ENCODE data around the gene AEN. TPM values are rescaled to one million over a fixed set of nuclear protein-coding genes. Genes with fewer than 3 reads are reported as not detected.

Gene AEN
- total RNA-seq (10 to 100 TPM; 18.8 to 20.7 TPM), polyA plus RNA-seq (ENCODE audit: insufficient read length in 6 of 6) (1 to 10 TPM; 3.2 to 7.3 (median 4.7) TPM)
- long read RNA-seq, donor 1, full-length matches to known transcripts, result 1 of 1 reads
- long read RNA-seq, donor 1, partial matches to known transcripts, result 0 of 1 reads
- long read RNA-seq, donor 1, other reads (novel, unspliced or antisense), result 0 of 1 reads
- long read RNA-seq, donor 2, partial matches to known transcripts, result 7 of 8 reads
- long read RNA-seq, donor 2, other reads (novel, unspliced or antisense), result 0 of 8 reads
- long read RNA-seq, donor 3, partial matches to known transcripts, result 5 of 6 reads
- long read RNA-seq, donor 3, other reads (novel, unspliced or antisense), result 0 of 6 reads
- long read RNA-seq, donor 4, partial matches to known transcripts, result 2 of 7 reads
- long read RNA-seq, donor 4, other reads (novel, unspliced or antisense), result 1 of 7 reads
- long read RNA-seq, donor 5, result 0 reads
- long read RNA-seq, donor 6, partial matches to known transcripts, result 0 of 1 reads
- long read RNA-seq, donor 6, other reads (novel, unspliced or antisense), result 0 of 1 reads
- long read RNA-seq, donor 7, result 0 reads
- long read RNA-seq, donor 8, partial matches to known transcripts, result 0 of 1 reads
- long read RNA-seq, donor 8, other reads (novel, unspliced or antisense), result 0 of 1 reads
- long read RNA-seq, donor 9, result 0 reads
- long read RNA-seq, donor 10, transcript AEN-201 (4 exons, 3,117 nt), result major isoform, 5 of 8 reads
- long read RNA-seq, donor 10, partial matches to known transcripts, result 2 of 8 reads
- long read RNA-seq, donor 10, other reads (novel, unspliced or antisense), result 1 of 8 reads
- long read RNA-seq, donor 11, result 0 reads
- long read RNA-seq, donor 12, result 0 reads

- Histone ChIP-seq H3K4me1 (peaks cover 19 to 48% of the 10 kb centered on the region in 2 donors), H3K27me3 (no peaks in the 10 kb centered on the region), H3K9me3 (no peaks in the 10 kb centered on the region), H3K36me3 (peaks cover 0 to 4% of the 10 kb centered on the region in 2 donors), H3K27ac (peak within 1 kb of the TSS; percentile 57 to 89), H3K4me3 (peak within 1 kb of the TSS; percentile 93 to 99)
- intact Hi-C loops (cut with DNase I), result no loop called here
- TF ChIP-seq CTCF (IDR thresholded peaks at IDR 0.05), result peak in 1 of 2 donors; percentile 10
- DNase-seq (peak; percentile 91 to 97 (median 97)), ATAC-seq (peak; percentile 99)
Observed at GRCh38 chr15:88620995-88621772, at the start of gene AEN. AEN (plus strand) TSS chr15:88621340; CDS start chr15:88626210, 4,870 bp downstream.

GRCh38 chr15:88571852-88572259, 49.3 kb upstream of the AEN start:
- H3K27ac ChIP-seq, result no peak overlapping the region
- no peaks in the 10 kb centered on the region for H3K27me3 ChIP-seq
- no peak for TF ChIP-seq CTCF (IDR thresholded peaks at IDR 0.05)
- ATAC-seq (no peak), DNase-seq (no peak)
- H3K9me3 ChIP-seq, result no peaks in the 10 kb centered on the region
- H3K4me3 ChIP-seq, result no peak overlapping the region
- intact Hi-C loops (cut with DNase I), result no loop called here
- H3K36me3 ChIP-seq, result no peaks in the 10 kb centered on the region
- no peaks in the 10 kb centered on the region for H3K4me1 ChIP-seq

- no peaks in the 10 kb centered on the region for H3K27me3 ChIP-seq
- no peaks in the 10 kb centered on the region for H3K4me1 ChIP-seq
- no peaks in the 10 kb centered on the region for H3K9me3 ChIP-seq
- no peak for ATAC-seq
- no peak for TF ChIP-seq CTCF (IDR thresholded peaks at IDR 0.05)
- DNase-seq, result no peak
- no peak overlapping the region for H3K4me3 ChIP-seq
- intact Hi-C loops (cut with DNase I), result no loop called here
- H3K27ac ChIP-seq, result no peak overlapping the region
- no peaks in the 10 kb centered on the region for H3K36me3 ChIP-seq
Observed at GRCh38 chr15:88574077-88574476, 47.1 kb upstream of the AEN start.

- intact Hi-C loops (cut with DNase I), result no loop called here
- ATAC-seq, result no peak
- H3K36me3 ChIP-seq, result no peaks in the 10 kb centered on the region
- no peak overlapping the region for H3K4me3 ChIP-seq
- H3K27me3 ChIP-seq, result no peaks in the 10 kb centered on the region
- H3K27ac ChIP-seq, result no peak overlapping the region
- peak in 1 of 4 donors; percentile 7 for DNase-seq
- TF ChIP-seq CTCF (IDR thresholded peaks at IDR 0.05), result no peak
- no peaks in the 10 kb centered on the region for H3K4me1 ChIP-seq
- H3K9me3 ChIP-seq, result no peaks in the 10 kb centered on the region
Observed at GRCh38 chr15:88574655-88575054, 46.5 kb upstream of the AEN start.
